Keratinocyte (primary cell): Measurements from ENCODE around the gene CPLANE2. TPM values are rescaled to one million over a fixed set of nuclear protein-coding genes. Genes with fewer than 3 reads are reported as not detected.

Source experiments
- DNase-seq: peaks from one replicate; pipeline ENCODE4 v3.0.0-alpha.2; 2011; ENCODE audit warnings: low read depth, missing footprints, low spot score
- FAIRE-seq: peaks from 2 replicates; lab custom pipeline; 2011; peaks lifted over from hg19 to GRCh38; lab: Jason Lieb, UNC
- H2AFZ ChIP-seq: 2 replicates; pipeline ENCODE4 v1.6.0; 2012; ENCODE audit warnings: low read length, control low read depth, inconsistent platforms; ENCODE audit not compliant: control insufficient read depth
- H3K27ac ChIP-seq: 2 replicates; pipeline ENCODE4 v1.5.1; 2011; ENCODE audit warnings: low read length; ENCODE audit not compliant: control insufficient read depth, insufficient read depth
- H3K27me3 ChIP-seq: 3 replicates; pipeline ENCODE4 v1.6.0; 2011; ENCODE audit warnings: low read length; ENCODE audit not compliant: control insufficient read depth, insufficient read depth; ENCODE audit errors: extremely low read depth
- H3K36me3 ChIP-seq, 2 experiments: 2 replicates in 1 of 2; 3 replicates in 1 of 2; pipeline ENCODE4 v1.5.1; 2011; ENCODE audit warnings: low read length in 2 of 2, mild to moderate bottlenecking in 1 of 2; ENCODE audit not compliant: control insufficient read depth in 2 of 2, insufficient read depth in 2 of 2; ENCODE audit errors: extremely low read depth in 1 of 2
- H3K4me1 ChIP-seq: 3 replicates; pipeline ENCODE4 v1.5.1; 2011; ENCODE audit warnings: low read length; ENCODE audit not compliant: control insufficient read depth, insufficient read depth; ENCODE audit errors: extremely low read depth
- H3K4me2 ChIP-seq: 3 replicates; pipeline ENCODE4 v1.6.0; 2011; ENCODE audit warnings: low read depth, low read length; ENCODE audit not compliant: control insufficient read depth, insufficient read depth; ENCODE audit errors: extremely low read depth
- H3K4me3 ChIP-seq, 3 experiments: fragments of 200-600 bp in 1 of 3; sonication (generic) in 1 of 3; 2 replicates in 2 of 3; 3 replicates in 1 of 3; pipeline ENCODE4 v1.5.1; 2011 to 2016; ENCODE audit warnings: low read length in 3 of 3, mild to moderate bottlenecking in 3 of 3, control low read depth in 2 of 3, inconsistent platforms in 1 of 3, low read depth in 1 of 3, mixed read lengths in 1 of 3, mixed run types in 1 of 3, moderate library complexity in 1 of 3; ENCODE audit not compliant: control insufficient read depth in 2 of 3, insufficient read depth in 2 of 3; ENCODE audit errors: extremely low read depth in 1 of 3
- H3K79me2 ChIP-seq: 2 replicates; pipeline ENCODE4 v1.6.0; 2012; ENCODE audit warnings: low read length; ENCODE audit not compliant: control insufficient read depth, insufficient read depth
- H3K9ac ChIP-seq: 3 replicates; pipeline ENCODE4 v1.6.0; 2011; ENCODE audit warnings: low read length; ENCODE audit not compliant: control insufficient read depth, insufficient read depth; ENCODE audit errors: extremely low read depth
- H3K9me1 ChIP-seq: 3 replicates; pipeline ENCODE4 v1.6.0; 2011; ENCODE audit warnings: low read length; ENCODE audit not compliant: control insufficient read depth, insufficient read depth; ENCODE audit errors: extremely low read depth
- H3K9me3 ChIP-seq: 2 replicates; pipeline ENCODE4 v1.5.1; 2012; ENCODE audit warnings: low read depth, low read length; ENCODE audit not compliant: control insufficient read depth
- H4K20me1 ChIP-seq: 3 replicates; pipeline ENCODE4 v1.6.0; 2011; ENCODE audit warnings: low read length; ENCODE audit not compliant: control insufficient read depth, insufficient read depth; ENCODE audit errors: extremely low read depth
- CTCF ChIP-seq, 3 experiments: IDR thresholded peaks in 1 of 3; conservative IDR thresholded peaks in 1 of 3; optimal IDR thresholded peaks in 1 of 3; 2 replicates in 2 of 3; 3 replicates in 1 of 3; pipeline versions ENCODE3 to v1.5.1; 2011; ENCODE audit warnings: low read length in 3 of 3, mild to moderate bottlenecking in 3 of 3, moderate library complexity in 2 of 3, control low read depth in 1 of 3, inconsistent platforms in 1 of 3; ENCODE audit not compliant: insufficient read depth in 2 of 3; ENCODE audit errors: extremely low read depth in 1 of 3
- EZH2 ChIP-seq: IDR thresholded peaks from one replicate; pipeline ENCODE4 v1.6.1; 2012; ENCODE audit warnings: inconsistent platforms, mild to moderate bottlenecking, low read length, moderate library complexity
- dilution Hi-C: fragments of 300-500 bp; cut with MboI; formaldehyde crosslinking; loops from one replicate; pipeline ENCODE4 v1.7.0; 2020; ENCODE audit warnings: low sequenced_read_pairs; ENCODE audit not compliant: extremely low pct_ligation_motif_present
- polyA plus RNA-seq, 5 experiments: library from polyadenylated mRNA; depleted of rRNA in 3 of 5; stranded (reverse) in 3 of 5; stranded (forward) in 1 of 5; unstranded in 1 of 5; fragments of >200 nt; gene quantifications; 1 replicate in 1 of 5; 2 replicates in 3 of 5; 3 replicates in 1 of 5; pipeline versions ENCODE4 v1.2.1 to v1.2.3, GENCODE V29; 2011 to 2012; ENCODE audit warnings: missing spikeins in 2 of 5, low read depth in 1 of 5, low replicate concordance in 1 of 5

The CPLANE2 gene
- polyA plus RNA-seq, 1 donor (not counting 4 experiments of a cell fraction or from before 2014, with no cell fraction given): 2.5 TPM

GRCh38 chr1:16276302-16277030 is 39.5 kb upstream of the CPLANE2 start:
- FAIRE-seq (no peak), DNase-seq (no peak)
- Histone ChIP-seq H3K36me3 (no peaks in the 10 kb centered on the region), H3K27ac (no peak overlapping the region), H3K4me2 (no peak overlapping the region), H3K4me3 (no peak overlapping the region), H2AFZ (no peak overlapping the region), H3K4me1 (no peaks in the 10 kb centered on the region), H3K79me2 (no peaks in the 10 kb centered on the region), H4K20me1 (no peaks in the 10 kb centered on the region), H3K27me3 (no peaks in the 10 kb centered on the region), H3K9me1 (no peaks in the 10 kb centered on the region), H3K9me3 (no peaks in the 10 kb centered on the region), H3K9ac (no peak overlapping the region)
- dilution Hi-C loops: no loop called here
- TF ChIP-seq EZH2 (no peak), CTCF (optimal IDR thresholded peaks at IDR 0.05 in 1 of 3, IDR thresholded peaks at IDR 0.05 in 1 of 3, conservative IDR thresholded peaks at IDR 0.05 in 1 of 3; ENCODE audit: extremely low read depth in 1 of 3, insufficient read depth in 2 of 3, low read length in 3 of 3) (no peak)

DNA sequence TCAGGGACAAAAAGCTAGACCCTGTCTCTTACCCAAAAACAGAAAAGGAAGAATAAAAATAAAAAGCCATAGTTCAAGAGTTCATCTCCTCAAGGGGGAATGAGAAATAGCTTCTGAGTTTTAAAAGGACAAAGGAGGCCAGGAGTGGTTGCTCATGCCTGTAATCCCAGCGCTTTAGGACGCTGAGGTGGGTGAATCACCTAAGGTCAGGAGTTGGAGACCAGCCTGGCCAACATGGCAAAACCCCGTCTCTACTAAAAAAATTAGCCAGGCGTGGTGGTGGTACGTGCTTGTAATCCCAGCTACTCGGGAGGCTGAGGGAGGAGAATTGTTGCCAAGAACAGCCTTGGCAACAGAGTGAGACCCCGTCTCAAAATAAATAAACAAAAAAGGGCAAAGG is 38.6 kb upstream of the CPLANE2 start:
- dilution Hi-C loops: no loop called here
- no peak for DNase-seq
- no peaks in the 10 kb centered on the region for H4K20me1 ChIP-seq

More for the DNA sequence above, 38.6 kb upstream of the CPLANE2 start:
- H2AFZ ChIP-seq: no peak overlapping the region
- H3K27ac ChIP-seq: no peak overlapping the region
- no peak overlapping the region for H3K9ac ChIP-seq
- TF ChIP-seq CTCF (optimal IDR thresholded peaks at IDR 0.05 in 1 of 3, IDR thresholded peaks at IDR 0.05 in 1 of 3, conservative IDR thresholded peaks at IDR 0.05 in 1 of 3; ENCODE audit: extremely low read depth in 1 of 3, insufficient read depth in 2 of 3, low read length in 3 of 3) (no peak), EZH2 (no peak)
- no peaks in the 10 kb centered on the region for H3K9me3 ChIP-seq
- no peaks in the 10 kb centered on the region for H3K4me1 ChIP-seq
- no peaks in the 10 kb centered on the region for H3K27me3 ChIP-seq
- H3K79me2 ChIP-seq: no peaks in the 10 kb centered on the region
- no peak overlapping the region for H3K4me3 ChIP-seq
- no peaks in the 10 kb centered on the region for H3K9me1 ChIP-seq
- no peak for FAIRE-seq
- no peak overlapping the region for H3K4me2 ChIP-seq
- no peaks in the 10 kb centered on the region for H3K36me3 ChIP-seq
